Activated T-cell treated with anti-CD3 and anti-CD28 coated beads for 48 hours (primary cell): ENCODE results near the gene PRR20A.
"Not testable (repeated sequence)": the region's sequence is repeated elsewhere in the genome, so short reads cannot be mapped to it uniquely, and the experiment has no call there.

Source experiments
- DNase-seq: peaks from one replicate; pipeline ENCODE4 v3.0.0-alpha.2; 2020; ENCODE audit warnings: low read depth

The PRR20A gene

DNA sequence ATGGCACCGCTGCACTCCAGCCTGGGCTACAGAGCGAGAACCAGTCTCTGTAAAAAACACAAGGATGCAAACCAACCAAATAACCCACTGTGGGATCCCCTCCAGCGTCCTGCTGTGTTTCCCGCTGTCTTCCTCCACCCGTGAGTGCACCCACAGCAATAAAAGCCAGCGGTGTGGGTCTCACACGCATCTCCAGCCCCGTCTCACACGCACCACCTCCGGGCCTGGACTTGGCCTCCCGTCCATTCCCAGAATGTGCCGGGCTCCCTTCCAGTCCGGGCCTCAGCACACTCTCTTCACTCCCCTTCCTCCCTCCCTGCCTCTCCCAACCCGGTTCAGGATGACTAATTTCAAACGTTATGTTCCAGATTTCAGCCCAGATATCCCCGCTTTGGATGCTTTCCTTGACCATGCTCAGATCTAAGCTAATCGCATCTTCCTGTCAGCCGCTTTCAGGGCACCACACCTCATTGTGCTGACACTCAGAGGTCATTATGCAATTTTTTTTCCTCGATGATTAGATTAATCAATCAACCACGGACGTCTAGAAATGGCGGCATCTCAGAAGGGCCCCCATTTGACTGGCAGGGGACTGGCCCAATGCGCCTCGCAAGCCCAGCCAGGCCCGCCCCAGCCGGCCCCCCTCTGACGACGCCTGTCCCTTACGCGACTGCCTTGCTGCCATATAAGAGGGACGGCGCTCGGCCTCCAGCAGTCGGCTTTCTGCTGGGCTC, at the start of gene PRR20A:
Gene PRR20A (plus strand): TSS at position 684 of the 734 bp plus-strand sequence. CDS start 387 bp downstream, outside the sequence.
- DNase-seq: not testable (repeated sequence)

DNA sequence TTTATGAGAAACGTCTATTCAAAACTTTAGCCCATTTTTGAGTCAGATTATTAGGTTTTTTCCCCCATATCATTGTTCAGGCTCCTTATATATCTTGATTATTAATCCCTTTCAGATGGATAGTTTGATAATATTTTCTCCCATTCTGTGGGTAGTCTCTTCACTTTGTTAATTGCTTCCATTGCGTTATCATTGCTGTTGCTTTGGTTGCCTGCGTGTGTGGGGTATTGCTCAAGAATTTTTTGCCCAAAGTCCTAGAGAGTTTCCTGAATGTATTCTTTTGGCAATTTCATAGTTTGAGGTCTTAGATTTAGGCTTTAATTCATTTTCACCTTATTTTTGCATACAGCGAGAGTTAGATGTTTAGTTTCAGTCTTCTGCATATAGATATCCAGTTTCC, 25.8 kb upstream of the PRR20A start:
- DNase-seq: no peak

DNA sequence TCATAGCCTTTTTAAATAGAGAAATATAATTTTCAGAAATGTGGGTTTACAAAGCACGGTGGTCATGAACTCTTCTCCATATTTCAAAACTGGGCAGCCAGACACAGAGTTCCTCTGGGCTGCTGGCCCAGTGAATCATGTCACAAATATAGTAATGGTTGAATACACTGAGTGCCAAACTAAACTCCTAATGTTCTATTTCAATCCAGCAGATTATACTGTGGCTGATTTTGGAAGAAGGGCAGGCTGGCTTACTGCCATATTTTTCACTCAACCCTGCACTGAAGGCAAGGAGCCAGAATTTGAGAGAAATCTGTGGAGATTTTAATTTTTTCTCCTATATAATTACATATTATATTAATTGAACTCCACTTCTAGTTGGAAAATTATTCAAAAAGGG, 17.0 kb upstream of the PRR20A start:
- no peak for DNase-seq

DNA sequence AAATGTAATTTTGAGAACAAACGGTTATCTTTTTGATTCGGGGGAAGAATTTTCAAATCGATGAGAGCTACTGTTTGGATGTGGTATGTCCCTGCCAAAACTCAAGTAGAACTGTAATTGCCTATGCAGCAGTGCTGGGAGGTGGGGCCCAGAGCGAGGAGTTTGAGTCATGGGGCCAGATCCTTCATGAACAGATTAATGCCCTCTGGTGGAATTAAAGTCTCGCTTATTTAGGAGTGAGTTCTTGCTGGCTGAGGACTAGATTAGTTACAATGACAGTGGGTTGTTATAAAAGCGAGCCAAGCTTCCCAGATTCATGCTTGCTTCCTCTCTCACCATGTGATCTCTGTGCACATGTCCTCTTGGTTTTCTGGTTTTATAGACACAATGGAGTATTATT, 11.8 kb upstream of the PRR20A start:
- DNase-seq: no peak

DNA sequence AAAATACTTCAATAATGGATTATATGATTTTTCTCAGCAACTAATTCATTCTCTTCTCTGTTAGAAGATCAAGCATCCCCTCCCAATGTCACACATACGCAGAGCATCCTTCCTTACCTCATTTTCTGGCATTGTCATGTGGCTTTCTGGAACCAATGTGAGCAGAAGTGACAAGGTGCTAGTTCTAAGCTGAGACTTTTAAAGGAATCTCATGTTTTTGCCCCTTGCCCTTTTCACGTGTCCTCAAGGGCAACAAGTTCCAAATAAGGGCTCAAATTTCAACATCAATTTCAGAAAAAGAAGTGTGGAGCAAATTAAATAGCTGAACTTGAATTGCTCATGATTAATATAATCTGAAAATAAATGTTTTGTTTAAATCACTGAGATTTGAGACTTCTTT, 4.6 kb upstream of the PRR20A start:
- DNase-seq: no peak

DNA sequence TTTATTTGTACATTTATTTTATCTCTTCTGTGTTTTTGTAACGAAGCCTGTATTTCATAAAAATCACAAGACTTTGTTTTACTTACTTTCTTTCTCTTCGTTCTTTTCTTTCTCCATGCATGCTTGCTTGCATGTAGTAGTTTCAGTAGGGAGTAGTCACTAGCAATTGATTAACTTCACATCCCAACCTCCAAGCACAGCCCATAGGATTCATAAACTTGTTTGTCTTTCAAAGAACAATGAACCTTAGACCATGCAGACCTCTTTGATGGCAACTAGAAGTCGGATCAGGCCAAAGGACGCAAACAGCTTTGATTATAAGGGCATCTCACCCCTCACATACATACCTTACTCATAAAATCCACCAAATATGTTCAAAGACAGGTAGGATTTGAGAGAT, 3.1 kb upstream of the PRR20A start:
- DNase-seq: no peak

DNA sequence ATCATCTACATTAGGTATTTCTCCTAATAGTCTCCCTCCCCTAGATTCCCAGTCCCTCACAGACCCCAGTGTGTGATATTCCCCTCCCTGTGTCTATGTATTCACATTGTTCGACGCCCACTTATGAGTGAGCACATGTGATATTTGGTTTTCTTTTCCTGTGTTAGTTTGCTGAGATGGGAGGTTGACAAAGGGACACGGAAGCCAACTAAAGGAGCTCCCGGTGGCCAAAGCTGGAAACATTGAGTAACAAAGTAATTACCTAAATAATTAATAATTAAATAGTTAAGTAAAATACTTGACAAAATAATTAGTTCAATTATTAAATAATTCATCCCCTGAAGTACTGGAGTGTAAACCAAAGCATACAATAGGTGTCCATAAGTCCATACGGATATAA, 1.7 kb upstream of the PRR20A start:
- no peak for DNase-seq

DNA sequence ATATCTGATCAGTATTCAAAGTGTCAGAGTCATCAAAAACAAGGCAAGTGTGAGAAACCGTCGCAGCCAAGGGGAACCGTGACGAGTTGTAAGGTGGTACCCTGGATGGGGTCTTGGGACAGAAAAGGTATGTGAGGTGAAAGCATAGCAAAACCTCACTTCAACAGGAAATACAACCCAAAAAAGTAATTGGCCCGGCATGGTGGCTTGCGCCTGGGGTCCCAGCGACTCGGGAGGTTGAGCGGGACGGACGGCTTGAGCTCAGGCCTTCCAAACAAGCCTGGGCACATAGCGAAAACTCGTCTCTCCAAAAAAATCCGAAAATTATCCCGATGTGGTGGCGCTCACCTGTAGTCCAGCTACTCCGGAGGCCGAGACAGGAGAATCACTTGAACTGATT, 937 bp upstream of the PRR20A start:
- not testable (repeated sequence) for DNase-seq

DNA sequence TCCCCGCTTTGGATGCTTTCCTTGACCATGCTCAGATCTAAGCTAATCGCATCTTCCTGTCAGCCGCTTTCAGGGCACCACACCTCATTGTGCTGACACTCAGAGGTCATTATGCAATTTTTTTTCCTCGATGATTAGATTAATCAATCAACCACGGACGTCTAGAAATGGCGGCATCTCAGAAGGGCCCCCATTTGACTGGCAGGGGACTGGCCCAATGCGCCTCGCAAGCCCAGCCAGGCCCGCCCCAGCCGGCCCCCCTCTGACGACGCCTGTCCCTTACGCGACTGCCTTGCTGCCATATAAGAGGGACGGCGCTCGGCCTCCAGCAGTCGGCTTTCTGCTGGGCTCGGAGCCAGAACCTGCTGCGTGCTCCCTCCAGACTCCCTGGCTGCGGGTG, 6.5 kb downstream of the PRR20A start, which contains the start of gene PRR20B:
Gene PRR20B (plus strand): TSS at position 301 of the 400 bp plus-strand sequence. CDS start 387 bp downstream, outside the sequence.
- not testable (repeated sequence) for DNase-seq

DNA sequence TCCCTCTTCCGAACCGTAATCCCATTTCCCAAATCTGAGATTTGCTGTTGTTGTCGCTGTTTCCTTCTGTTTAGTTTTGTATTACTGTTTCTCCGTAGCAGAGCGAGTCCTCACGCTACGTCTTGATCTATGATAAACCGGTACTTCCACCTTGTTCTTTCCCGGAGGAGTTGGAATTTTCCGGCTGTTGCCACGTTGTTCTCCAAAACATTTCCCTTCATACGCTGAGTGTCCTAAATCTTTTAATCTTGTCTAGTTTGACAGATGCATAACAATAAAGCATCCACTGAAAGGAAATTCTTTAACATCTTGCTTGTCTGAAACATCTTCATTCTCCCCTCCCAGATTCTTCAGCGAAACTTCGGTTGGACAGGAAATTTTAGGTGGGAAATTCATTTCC, 7.4 kb downstream of the PRR20A start:
- not testable (repeated sequence) for DNase-seq

DNA sequence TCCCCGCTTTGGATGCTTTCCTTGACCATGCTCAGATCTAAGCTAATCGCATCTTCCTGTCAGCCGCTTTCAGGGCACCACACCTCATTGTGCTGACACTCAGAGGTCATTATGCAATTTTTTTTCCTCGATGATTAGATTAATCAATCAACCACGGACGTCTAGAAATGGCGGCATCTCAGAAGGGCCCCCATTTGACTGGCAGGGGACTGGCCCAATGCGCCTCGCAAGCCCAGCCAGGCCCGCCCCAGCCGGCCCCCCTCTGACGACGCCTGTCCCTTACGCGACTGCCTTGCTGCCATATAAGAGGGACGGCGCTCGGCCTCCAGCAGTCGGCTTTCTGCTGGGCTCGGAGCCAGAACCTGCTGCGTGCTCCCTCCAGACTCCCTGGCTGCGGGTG, 13.0 kb downstream of the PRR20A start, which contains the start of gene PRR20C:
Gene PRR20C (plus strand): TSS at position 301 of the 400 bp plus-strand sequence. CDS start 387 bp downstream, outside the sequence.
- not testable (repeated sequence) for DNase-seq

DNA sequence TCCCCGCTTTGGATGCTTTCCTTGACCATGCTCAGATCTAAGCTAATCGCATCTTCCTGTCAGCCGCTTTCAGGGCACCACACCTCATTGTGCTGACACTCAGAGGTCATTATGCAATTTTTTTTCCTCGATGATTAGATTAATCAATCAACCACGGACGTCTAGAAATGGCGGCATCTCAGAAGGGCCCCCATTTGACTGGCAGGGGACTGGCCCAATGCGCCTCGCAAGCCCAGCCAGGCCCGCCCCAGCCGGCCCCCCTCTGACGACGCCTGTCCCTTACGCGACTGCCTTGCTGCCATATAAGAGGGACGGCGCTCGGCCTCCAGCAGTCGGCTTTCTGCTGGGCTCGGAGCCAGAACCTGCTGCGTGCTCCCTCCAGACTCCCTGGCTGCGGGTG, 19.6 kb downstream of the PRR20A start, which contains the start of gene PRR20D:
Gene PRR20D (plus strand): TSS at position 301 of the 400 bp plus-strand sequence. CDS start 387 bp downstream, outside the sequence.
- not testable (repeated sequence) for DNase-seq

DNA sequence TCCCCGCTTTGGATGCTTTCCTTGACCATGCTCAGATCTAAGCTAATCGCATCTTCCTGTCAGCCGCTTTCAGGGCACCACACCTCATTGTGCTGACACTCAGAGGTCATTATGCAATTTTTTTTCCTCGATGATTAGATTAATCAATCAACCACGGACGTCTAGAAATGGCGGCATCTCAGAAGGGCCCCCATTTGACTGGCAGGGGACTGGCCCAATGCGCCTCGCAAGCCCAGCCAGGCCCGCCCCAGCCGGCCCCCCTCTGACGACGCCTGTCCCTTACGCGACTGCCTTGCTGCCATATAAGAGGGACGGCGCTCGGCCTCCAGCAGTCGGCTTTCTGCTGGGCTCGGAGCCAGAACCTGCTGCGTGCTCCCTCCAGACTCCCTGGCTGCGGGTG, 26.2 kb downstream of the PRR20A start, which contains the start of gene PRR20E:
Gene PRR20E (plus strand): TSS at position 301 of the 400 bp plus-strand sequence. CDS start 387 bp downstream, outside the sequence.
- DNase-seq: not testable (repeated sequence)

DNA sequence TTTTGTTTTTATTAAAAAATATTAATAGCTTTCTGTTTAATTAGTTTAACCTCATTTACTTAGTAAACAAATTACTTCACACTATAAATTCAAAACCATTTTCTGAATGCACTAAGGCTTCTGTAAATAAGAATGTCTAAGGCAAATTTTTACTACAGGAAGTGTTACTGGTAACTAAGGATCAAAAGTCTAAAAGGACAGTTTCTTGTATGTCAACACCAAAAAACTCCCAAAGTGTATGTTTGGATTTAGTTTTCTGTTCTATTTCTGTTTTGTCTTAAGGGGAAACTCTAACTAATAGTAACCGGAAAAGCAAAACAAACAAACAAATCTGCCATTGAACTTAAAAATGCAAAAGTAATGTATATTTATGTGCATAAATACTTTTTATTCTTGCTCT, 50.9 kb downstream of the PRR20A start:
- DNase-seq: no peak
